T-helper 1 cell treated with Interleukin-12 subunit alpha and Interleukin-12 subunit beta and Interleukin-4 antibody, amounts not matched to agents 30 μg/mL and 1 μg/mL, for 36 hours (primary cell): ENCODE results near the gene SERINC2.
"Not testable (repeated sequence)": the region's sequence is repeated elsewhere in the genome, so short reads cannot be mapped to it uniquely, and the experiment has no call there.

ENCODE experiments used
- H3K27ac Mint-ChIP-seq: one replicate; pipeline ENCODE4 v1.8.0; 2021; ENCODE audit warnings: mild to moderate bottlenecking, mixed read lengths
- H3K27me3 Mint-ChIP-seq: one replicate; pipeline ENCODE4 v1.8.0; 2021; ENCODE audit warnings: low read depth, mixed read lengths
- H3K36me3 Mint-ChIP-seq: one replicate; pipeline ENCODE4 v1.8.0; 2021; ENCODE audit warnings: low read depth, mixed read lengths
- H3K4me1 Mint-ChIP-seq: one replicate; pipeline ENCODE4 v1.8.0; 2021; ENCODE audit warnings: low read depth, mixed read lengths
- H3K4me3 Mint-ChIP-seq: one replicate; pipeline ENCODE4 v1.8.0; 2021; ENCODE audit warnings: mild to moderate bottlenecking, moderate library complexity, mixed read lengths
- H3K9me3 Mint-ChIP-seq: one replicate; pipeline ENCODE4 v1.8.0; 2021; ENCODE audit warnings: mixed read lengths

Gene SERINC2

DNA sequence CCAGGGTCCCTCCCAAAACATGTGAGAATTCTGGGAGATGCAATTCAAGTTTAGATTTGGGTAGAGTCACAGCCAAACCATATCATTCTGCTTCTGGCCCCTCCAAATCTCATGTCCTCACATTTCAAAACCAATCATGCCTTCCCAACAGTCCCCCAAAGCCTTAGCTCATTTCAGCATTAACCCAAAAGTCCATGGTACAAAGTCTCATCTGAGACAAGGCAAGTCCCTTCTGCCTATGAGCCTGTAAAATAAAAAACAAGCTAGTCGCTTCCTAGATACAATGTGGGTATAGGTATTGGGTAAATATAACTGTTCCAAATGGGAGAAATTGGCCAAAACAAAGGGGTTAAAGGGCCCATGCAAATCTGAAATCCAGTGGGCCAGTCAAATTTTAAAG, 59.7 kb downstream of the SERINC2 start:
- not testable (repeated sequence) for H3K4me1 Mint-ChIP-seq, H3K4me3 Mint-ChIP-seq
- H3K27me3 Mint-ChIP-seq, result peaks cover 30% of the 10 kb centered on the region

DNA sequence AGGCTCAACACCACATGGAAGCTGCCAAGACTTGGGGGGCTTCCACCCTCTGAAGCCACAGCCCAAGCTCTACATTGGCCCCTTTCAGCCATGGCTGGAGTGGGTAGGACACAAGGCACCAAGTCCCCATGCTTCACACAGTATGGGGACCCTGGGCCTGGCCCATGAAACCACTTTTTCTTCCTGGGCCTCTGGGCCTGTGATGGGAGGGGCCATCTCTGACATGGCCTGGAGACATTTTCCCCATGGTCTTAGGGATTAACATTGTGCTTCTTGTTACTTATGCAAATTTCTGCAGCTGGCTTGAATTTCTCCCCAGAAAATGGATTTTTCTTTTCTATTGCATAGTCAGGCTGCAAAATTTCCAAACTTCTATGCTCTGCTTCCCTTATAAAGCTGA, 60.5 kb downstream of the SERINC2 start:
- H3K4me3 Mint-ChIP-seq, H3K9me3 Mint-ChIP-seq, H3K4me1 Mint-ChIP-seq, H3K27ac Mint-ChIP-seq, H3K36me3 Mint-ChIP-seq: not testable (repeated sequence)
- peaks cover 30% of the 10 kb centered on the region for H3K27me3 Mint-ChIP-seq

More for the DNA sequence above, 59.7 kb downstream of the SERINC2 start:
- not testable (repeated sequence) for H3K9me3 Mint-ChIP-seq, H3K27ac Mint-ChIP-seq, H3K36me3 Mint-ChIP-seq

DNA sequence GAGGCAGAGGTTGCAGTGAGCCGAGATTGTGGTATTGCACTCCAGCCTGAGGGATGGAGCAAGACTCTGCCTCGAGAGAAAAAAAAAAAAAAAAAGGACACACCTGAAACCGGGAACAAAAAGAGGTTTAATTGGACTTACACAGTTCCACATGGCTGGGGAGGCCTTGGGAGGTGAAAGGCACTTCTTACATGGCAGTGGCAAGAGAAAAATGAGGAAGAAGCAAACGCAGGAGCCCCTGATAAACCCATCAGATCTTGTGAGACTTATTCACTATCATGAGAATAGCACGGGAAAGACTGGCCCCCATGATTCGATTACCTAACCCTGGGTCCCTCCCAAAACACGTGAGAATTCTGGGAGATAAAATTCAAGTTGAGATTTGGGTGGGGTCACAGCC, 61.6 kb downstream of the SERINC2 start:
- H3K27ac Mint-ChIP-seq, H3K9me3 Mint-ChIP-seq: not testable (repeated sequence)

DNA sequence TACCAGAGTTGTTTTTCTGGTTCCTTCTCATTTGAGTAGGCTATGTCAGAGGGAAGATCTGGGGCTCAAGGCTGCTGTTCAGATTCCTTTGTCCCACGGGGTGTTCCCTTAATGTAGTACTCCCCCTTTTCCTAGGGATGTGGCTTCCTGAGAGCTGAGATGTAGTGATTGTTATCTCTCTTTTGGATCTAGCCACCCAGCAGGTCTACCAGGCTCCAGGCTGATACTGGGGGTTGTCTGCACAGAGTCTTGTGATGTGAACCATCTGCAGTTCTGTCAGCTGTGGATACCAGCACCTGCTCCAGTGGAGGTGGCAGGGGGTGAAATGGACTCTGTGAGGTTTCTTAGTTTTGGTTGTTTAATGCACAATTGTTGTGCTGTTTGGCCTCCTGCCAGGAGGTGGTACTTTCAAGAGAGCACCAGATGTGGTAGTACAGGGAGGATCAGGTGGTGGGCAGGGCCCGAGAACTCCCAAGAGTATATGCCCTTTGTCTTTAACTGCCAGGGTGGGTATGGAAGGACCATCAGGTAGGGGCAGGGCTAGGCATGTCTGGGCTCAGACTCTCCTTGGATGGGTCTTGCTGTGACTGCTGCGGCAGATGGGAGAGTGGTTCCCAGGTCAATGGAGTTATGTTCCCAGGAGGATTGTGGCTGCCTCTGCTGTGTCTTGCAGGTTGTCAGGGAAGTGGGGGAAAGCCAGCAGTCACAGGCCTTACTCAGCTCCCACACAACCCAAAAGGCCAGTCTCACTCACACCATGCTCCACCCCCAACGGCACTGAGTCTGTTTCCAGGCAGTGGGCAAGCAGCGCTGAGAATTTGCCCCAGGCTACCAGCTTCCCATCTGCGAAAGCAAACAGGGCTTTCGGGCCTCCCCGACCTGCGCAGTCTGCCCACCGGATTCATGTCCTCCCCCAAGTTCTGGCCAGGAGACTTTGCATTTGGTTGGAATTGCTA, 64.2 kb downstream of the SERINC2 start:
- H3K27ac Mint-ChIP-seq, result no peak overlapping the region
- no peaks in the 10 kb centered on the region for H3K9me3 Mint-ChIP-seq
- H3K27me3 Mint-ChIP-seq, result peaks cover 25% of the 10 kb centered on the region
- peaks cover 2% of the 10 kb centered on the region for H3K4me1 Mint-ChIP-seq
- H3K36me3 Mint-ChIP-seq, result no peaks in the 10 kb centered on the region
- no peak overlapping the region for H3K4me3 Mint-ChIP-seq

More for the DNA sequence above, 61.6 kb downstream of the SERINC2 start:
- H3K4me1 Mint-ChIP-seq, H3K36me3 Mint-ChIP-seq, H3K4me3 Mint-ChIP-seq: not testable (repeated sequence)
- H3K27me3 Mint-ChIP-seq, result peaks cover 29% of the 10 kb centered on the region

DNA sequence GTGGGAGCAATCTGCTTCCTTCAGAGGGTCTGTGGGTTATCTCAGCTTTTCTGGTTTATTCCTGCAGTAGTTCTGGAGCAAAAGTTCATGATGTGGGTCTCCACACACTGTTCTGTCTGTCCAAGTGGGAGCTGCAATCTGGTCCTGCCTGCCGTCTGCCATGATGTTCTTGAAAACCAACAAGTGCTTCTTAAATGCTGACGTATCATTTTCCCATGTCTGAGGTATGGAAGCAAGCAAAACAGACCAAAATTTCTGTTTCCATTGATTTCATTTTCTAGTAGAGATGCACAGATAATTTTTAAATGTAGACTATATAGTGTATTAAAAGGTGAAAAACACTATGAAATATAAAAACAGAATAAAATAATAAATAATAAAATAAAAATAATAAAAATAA, 65.2 kb downstream of the SERINC2 start:
- peaks cover 2% of the 10 kb centered on the region for H3K4me1 Mint-ChIP-seq
- H3K9me3 Mint-ChIP-seq, result no peaks in the 10 kb centered on the region
- no peak overlapping the region for H3K4me3 Mint-ChIP-seq
- no peaks in the 10 kb centered on the region for H3K36me3 Mint-ChIP-seq
- H3K27ac Mint-ChIP-seq, result no peak overlapping the region
- H3K27me3 Mint-ChIP-seq, result peaks cover 28% of the 10 kb centered on the region

DNA sequence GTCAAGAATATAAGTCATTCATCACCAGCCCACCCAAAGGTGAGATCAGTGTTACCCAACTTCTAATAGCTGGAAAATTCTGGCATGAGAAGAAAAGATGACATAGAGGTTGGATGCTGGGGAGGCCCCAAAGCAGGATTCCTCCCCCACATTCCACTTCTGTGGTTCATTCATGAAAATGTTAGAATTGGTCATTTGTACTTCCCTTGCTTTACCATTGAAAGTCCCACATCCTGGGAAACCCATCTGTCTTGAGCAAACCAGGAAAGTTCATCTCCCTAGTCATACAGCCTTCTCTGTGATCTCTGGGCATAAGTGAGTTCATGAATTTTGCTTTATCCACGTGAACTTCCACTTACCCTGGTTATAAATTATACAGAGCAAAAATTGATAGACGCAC, 66.8 kb downstream of the SERINC2 start:
- Mint-ChIP-seq H3K9me3 (no peaks in the 10 kb centered on the region), H3K36me3 (no peaks in the 10 kb centered on the region), H3K4me1 (peaks cover 2% of the 10 kb centered on the region), H3K27me3 (peaks cover 28% of the 10 kb centered on the region), H3K27ac (no peak overlapping the region), H3K4me3 (no peak overlapping the region)

DNA sequence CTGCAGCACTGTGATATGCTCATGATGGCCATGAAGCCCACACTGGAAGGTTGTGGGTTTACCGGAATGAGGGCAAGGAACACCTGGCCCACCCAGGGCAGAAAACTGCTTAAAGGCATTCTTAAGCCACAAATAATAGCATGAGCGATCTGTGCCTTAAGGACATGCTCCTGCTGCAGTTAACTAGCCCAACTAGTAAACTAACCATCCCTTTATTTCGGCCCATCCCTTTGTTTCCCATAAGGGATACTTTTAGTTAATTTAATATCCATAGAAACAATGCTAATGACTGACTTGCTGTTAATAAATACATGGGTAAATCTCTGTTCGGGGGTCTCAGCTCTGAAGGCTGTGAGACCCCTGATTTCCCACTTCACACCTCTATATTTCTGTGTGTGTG, 67.4 kb downstream of the SERINC2 start:
- H3K36me3 Mint-ChIP-seq, H3K27ac Mint-ChIP-seq, H3K9me3 Mint-ChIP-seq, H3K4me3 Mint-ChIP-seq, H3K4me1 Mint-ChIP-seq: not testable (repeated sequence)
- peaks cover 24% of the 10 kb centered on the region for H3K27me3 Mint-ChIP-seq

DNA sequence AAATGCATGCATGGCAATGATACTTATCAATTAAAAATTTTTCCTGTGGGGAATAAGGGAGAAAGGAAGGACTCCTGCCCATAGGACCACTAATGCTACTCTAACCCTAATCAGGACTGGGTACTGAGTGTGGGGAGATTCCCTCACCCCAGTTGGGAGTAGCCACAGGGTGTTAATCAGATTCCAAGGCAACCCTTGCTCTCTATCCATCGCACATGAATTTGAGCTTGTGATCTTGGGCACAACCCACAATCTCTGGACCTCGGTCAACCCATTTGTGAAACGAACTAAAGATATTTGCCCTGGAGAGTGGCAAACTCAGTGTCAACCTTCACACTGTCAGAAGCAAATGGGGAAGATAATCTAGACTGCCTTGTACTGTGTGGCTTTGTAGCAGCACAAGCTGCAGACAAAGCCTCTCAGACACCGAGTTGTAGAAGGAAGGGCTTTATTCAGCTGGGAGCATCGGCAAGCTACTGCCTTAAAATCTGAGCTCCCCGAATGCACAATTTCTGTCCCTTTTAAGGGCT, 69.5 kb downstream of the SERINC2 start:
- Mint-ChIP-seq H3K36me3 (peaks cover 3% of the 10 kb centered on the region), H3K9me3 (no peaks in the 10 kb centered on the region), H3K27me3 (peaks cover 7% of the 10 kb centered on the region), H3K4me3 (no peak overlapping the region), H3K27ac (no peak overlapping the region), H3K4me1 (peaks cover 8% of the 10 kb centered on the region)

DNA sequence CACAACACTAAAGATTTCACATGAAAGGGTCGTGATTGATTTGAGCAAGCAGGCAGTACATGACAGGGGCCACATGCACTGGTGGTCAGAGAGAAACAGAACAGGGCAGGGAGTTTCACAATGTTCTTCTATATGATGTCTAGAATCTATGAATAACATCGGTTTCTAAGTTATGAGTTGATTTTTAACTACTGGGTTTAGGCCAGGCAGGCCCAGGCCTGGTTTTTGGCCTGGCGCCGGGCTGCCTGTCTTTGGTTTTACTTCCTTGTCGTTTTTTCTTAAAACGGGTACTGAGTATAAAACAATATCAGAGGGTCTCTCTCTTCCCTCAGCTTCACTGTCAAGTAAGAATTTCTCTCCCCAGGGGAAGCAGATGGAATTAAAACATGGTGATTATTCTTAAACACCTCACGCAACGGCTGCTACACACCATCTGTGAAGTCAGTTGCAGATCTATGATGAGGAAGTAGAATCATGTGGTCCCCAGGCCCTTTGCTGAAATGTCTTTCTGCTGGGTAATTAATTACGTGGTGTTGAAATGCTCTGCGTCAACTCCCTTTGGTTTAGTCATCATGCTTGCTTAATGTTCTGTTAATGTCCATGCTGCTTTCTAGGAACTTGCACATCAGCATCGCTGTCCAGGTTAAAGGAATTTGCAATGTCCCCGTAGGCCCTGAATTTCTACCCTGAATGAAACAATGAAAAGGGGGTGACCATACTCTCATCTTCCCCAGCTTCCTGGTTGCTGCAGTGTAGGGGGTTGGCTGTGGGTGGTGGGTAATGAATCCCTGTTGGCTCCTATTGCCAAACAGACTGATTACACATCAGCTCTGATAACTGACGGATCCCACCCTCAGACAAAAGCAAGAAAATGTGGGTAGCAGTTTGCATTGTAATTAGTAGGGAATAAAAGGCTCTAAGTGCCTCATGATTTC, 70.3 kb downstream of the SERINC2 start:
- H3K27me3 Mint-ChIP-seq, result peaks cover 7% of the 10 kb centered on the region
- H3K9me3 Mint-ChIP-seq, result no peaks in the 10 kb centered on the region
- peaks cover 8% of the 10 kb centered on the region for H3K36me3 Mint-ChIP-seq
- no peak overlapping the region for H3K27ac Mint-ChIP-seq
- peaks cover 13% of the 10 kb centered on the region for H3K4me1 Mint-ChIP-seq
- no peak overlapping the region for H3K4me3 Mint-ChIP-seq
